Fibroblast of peridontal ligament (primary cell): ENCODE data around the gene INO80B.
"Not testable (repeated sequence)": the region's sequence is repeated elsewhere in the genome, so short reads cannot be mapped to it uniquely, and the experiment has no call there.

Experiments
- DNase-seq: peaks from one replicate; pipeline ENCODE4 v3.0.0-alpha.2; 2010; ENCODE audit errors: extremely low read depth

The INO80B gene

GRCh38 chr2:74454654-74455511, at the start of gene INO80B:
TSS of gene INO80B (plus strand) at chr2:74455087. CDS start at chr2:74455117, 30 bp downstream.
- peak; percentile 99 for DNase-seq

- no peak for DNase-seq
These were observed 48.9 kb upstream of the INO80B start for GRCh38 chr2:74406035-74406434.

DNA sequence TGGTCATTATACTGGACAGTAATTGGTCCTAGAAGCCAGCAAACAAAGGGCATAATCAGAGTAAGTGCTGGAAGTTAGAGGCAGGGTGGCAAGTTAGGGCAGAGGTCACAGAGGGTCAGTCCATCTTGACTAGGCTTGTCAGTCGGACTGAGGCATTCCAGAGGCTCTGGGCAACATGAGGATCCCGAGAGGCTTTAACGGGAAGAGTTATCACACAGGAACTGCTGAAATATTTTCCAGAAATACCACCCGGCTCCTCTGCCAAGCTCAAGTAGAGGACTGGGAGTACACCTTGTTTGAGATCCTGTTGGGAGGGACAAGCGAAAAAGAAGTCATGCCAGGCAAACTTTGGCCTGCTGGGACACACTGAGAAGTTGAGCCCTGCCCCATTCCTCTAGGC, 47.2 kb upstream of the INO80B start:
- no peak for DNase-seq

DNA sequence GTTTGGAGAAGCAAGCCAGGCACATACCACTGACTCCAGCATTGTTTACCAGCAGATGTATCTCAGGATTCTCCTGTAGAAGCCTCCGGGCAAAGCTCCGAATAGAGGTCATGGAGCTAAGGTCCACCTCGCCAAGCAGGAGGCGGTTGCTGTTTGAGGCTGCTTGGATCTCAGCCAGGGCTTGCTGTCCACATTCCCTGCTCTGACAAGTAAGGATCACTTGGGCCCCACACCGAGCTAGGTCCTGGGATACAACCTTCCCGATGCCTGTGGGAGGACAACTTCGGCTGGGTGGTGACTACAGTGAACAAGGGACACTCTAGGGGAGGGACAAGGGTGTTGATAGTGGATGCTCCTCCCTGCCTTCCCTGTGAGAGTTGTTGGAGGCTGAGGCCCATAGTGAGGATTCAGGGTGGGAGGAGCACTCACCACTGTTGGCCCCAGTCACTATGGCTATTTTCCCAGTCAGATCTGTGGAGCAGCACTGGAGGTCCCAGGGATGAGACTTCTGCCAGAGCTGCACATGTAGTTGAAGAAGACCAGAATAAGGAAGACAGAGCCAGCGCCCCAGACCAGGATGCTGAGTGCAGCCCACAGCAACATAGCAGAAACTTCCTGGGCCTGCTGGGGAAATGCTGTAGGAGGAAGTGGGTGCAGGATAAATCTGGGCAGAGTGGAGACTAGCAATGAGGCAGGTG, 41.7 kb upstream of the INO80B start:
- DNase-seq, result no peak

- DNase-seq, result no peak
These were observed 40.4 kb upstream of the INO80B start for GRCh38 chr2:74414441-74414840.

- DNase-seq, result peak; percentile 28
These were observed 39.8 kb upstream of the INO80B start for GRCh38 chr2:74414881-74415761.

GRCh38 chr2:74415762-74416395, 39.0 kb upstream of the INO80B start:
- no peak for DNase-seq

DNA sequence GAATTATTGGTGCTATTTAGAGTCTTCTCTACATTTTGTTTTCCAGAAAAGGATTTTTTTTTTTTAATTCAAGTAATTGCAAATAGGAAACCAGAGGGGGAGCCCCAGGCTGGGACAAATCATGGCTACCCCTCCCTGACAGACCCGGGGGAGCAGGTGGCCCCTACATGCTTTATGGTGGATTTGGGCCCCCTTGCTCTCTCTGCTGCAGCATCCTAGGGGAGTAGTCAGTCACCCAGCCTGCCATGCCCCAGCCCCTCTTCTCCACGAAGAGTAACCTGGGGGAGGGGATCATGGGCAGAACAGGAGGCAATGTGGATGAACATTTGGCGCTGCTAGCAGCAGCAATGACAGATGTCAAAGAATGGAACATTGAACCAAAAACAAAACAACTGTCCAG, 38.1 kb upstream of the INO80B start:
- DNase-seq, result no peak

GRCh38 chr2:74417197-74417596, 37.7 kb upstream of the INO80B start:
- DNase-seq, result no peak

DNA sequence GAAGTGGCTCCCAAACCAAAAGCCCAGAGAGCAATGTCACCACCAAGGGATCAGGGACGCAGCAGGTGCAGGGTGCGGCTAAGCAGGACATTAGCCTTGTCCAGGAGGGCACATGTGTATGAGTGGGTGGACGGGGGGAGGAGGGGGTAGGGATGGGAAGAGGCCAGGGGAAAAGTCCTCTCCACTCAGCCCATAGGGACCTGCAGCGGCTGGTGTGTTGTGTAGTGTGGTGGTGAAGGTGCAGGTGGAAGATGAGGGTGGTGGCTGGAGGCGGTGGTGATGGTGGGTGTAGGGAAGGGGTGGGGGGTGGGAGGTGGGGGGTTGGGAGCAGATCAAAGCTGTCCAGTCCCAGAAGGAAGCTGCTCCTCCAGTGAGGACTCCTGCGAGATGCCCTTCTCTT, 37.1 kb upstream of the INO80B start:
- DNase-seq, result no peak

DNA sequence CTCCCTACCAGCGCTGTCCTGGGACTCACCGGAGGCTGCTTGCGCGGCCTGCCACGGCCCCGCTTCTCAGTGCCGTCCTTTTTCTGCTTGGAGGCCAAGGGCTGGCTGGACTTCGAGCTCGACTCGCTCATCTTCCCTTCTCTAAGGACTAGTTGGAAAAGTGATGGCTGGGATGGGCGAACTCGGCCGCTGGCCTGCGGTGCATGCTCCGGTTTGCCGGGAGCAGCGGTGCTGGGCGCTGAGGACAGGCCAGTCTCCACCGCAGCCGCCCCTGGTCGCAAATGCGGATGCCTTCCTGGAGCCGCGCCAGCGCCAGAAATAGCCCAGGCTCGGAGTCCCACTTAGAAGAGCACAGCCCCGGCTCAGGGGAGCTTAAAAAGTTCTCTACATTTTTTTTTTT, 36.6 kb upstream of the INO80B start:
- no peak for DNase-seq

GRCh38 chr2:74419345-74419744, 35.5 kb upstream of the INO80B start:
- no peak for DNase-seq

DNA sequence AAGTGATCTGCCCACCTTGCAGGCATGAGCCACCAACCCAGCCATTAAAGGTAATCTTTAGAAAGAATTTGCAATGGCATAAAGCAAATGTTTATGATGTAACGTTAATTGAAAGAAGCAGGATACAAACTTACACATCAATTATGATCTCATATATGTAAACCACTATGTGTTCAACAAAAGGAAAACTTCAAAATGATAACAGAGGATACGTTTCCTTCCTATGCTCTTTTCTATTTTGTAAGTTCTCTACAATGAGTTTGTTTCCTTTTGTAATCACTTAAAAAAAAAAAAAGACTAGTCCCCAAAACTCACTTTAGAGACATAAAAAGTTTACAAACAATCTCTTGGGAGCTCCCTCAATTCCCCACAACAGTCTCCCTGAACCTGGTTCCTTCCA, 34.9 kb upstream of the INO80B start:
- DNase-seq, result no peak

- not testable (repeated sequence) for DNase-seq
These were observed 34.3 kb upstream of the INO80B start for GRCh38 chr2:74420443-74421103.

DNA sequence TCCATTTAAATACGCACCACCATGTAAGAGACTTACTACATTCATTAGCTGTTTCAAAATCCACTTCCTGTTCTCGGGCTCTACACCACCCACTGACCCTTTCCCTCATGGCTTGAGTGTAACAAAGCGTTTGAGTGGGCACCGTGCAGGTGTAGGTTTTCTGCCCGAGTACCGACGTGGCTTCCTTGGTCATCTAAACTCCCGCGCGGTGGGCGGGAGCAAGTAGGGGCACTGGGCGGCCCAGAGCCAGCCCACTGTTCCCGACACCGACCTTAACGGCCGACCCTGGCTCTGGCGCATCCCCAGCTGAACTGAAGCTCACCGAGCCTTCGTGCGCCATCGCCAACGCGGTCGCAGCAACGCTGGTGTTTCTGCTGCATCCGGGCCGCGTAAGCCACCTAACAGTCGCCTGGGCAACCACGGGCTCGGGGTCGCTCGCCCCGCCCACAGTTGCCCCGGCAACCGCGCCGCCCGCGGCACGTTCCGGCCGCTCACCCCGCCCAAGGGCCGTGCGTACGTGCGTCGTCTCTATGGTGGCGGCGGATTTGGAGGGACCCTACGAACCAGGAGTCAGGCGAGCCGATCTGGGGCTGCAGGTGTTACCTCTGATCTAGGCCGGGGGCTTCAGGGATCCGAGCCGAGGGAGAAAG, 33.5 kb upstream of the INO80B start, which contains the start of the genes C2orf81 and WDR54:
Gene C2orf81, minus strand, starts transcription at position 399 of the 650 bp plus-strand sequence. Its CDS starts 59 bp downstream, at position 340.
Gene WDR54, plus strand, starts transcription at position 510 of the 650 bp plus-strand sequence. CDS start 424 bp downstream, outside the sequence.
- peak; percentile 70 for DNase-seq

DNA sequence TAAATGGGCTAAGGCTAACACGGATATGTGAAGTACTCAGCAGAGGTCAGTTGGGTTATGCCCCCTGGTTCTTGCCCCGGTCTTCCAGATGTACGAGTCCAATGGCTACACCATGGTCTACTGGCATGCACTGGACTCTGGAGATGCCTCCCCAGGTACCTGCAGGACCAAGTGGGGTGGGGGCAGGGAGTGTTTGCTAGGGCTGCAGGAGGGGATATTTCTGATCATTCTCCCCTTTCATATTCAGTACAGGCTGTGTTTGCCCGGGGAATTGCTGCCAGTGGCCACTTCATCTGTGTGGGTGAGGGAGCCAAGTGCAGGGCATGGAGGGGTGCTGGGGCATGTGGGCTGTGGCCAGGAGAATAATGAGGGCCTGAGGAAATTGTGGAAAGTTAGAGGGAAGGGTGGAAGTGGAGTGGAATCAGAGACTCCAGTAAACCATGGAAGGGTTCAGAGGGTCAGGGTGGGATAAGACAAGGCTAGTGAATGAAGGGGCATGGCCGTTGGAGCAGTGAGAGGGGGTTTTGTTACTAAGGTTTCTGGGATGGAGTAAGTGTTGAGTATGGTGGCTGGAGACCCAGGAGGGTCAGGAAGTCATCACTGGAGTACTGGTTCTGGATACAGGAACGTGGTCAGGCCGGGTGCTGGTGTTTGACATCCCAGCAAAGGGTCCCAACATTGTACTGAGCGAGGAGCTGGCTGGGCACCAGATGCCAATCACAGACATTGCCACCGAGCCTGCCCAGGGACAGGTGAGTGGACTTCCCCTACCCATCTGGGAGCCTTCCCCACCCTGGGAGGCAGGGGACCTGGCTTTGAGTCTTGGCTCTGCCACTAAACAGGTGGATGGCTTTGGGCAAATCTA, 31.4 kb upstream of the INO80B start:
- DNase-seq, result no peak

- DNase-seq, result no peak
These were observed 30.5 kb upstream of the INO80B start for GRCh38 chr2:74424139-74424992.

DNA sequence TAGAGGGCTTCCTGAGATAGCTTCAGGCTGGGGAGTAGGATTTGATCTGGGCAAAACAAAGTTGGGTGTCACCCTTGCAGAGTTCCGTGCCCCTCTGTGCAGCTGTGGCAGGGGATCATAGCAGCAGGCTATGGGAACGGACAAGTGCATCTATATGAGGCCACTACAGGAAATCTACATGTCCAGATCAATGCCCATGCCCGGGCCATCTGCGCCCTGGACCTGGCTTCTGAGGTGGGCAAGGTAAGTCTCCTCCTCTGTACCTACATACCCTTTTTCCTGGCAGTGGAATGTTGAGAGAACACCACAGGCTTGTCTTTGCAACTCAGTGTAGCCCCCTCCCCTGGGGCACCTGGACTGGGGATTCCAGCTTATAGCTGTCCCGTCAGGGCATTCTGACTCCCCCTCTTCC, 29.9 kb upstream of the INO80B start:
- no peak for DNase-seq
